Endothelial cell of umbilical vein (primary cell): ENCODE data around the gene ACOT11. TPM values are rescaled to one million over a fixed set of nuclear protein-coding genes. Genes with fewer than 3 reads are reported as not detected.
"Not testable (repeated sequence)": the region's sequence is repeated elsewhere in the genome, so short reads cannot be mapped to it uniquely, and the experiment has no call there.

Experiments used
- BruUV-seq: library from RNA; stranded (reverse); fragments of 400-500 nt; replicated peaks from 2 replicates; lab custom pipeline; 2021; lab: Mats Ljungman, UMichigan
- CTCF ChIA-PET: fragments of 300-600, 350-600 bp; sonication (Branson Sonifier 250); formaldehyde crosslinking; loops from one replicate; lab custom pipeline; 2021; ENCODE audit warnings: antibody characterized with exemption, inconsistent platforms; lab: Charles Lee
- POLR2A ChIA-PET: fragments of 300-600, 350-600 bp; sonication (Branson Sonifier 250); formaldehyde crosslinking; loops from one replicate; lab custom pipeline; 2021; ENCODE audit warnings: antibody characterized with exemption, inconsistent platforms; lab: Charles Lee
- DNase-seq: peaks from one replicate; pipeline ENCODE4 v3.0.0-alpha.2; 2011; ENCODE audit warnings: low read depth, low spot score
- FAIRE-seq: peaks from 2 replicates; lab custom pipeline; 2011; peaks lifted over from hg19 to GRCh38; lab: Jason Lieb, UNC
- H2AFZ ChIP-seq: 2 replicates; pipeline ENCODE4 v1.6.0; 2012; ENCODE audit warnings: low read depth, low read length, control low read depth, inconsistent platforms
- H3K27ac ChIP-seq: 2 replicates; pipeline ENCODE4 v1.5.1; 2011; ENCODE audit warnings: low read depth, mild to moderate bottlenecking, control low read depth, low read length, moderate library complexity; ENCODE audit not compliant: insufficient read depth
- H3K27me3 ChIP-seq, 2 experiments: 2 replicates each; pipeline versions ENCODE4 v1.6.0 to v1.6.1; 2011; ENCODE audit warnings: low read length in 2 of 2, mixed read lengths in 1 of 2; ENCODE audit not compliant: control insufficient read depth in 2 of 2, insufficient read depth in 2 of 2
- H3K36me3 ChIP-seq, 2 experiments: 2 replicates in 1 of 2; 3 replicates in 1 of 2; pipeline ENCODE4 v1.5.1; 2011; ENCODE audit warnings: low read length in 2 of 2, mild to moderate bottlenecking in 1 of 2, moderate library complexity in 1 of 2; ENCODE audit not compliant: control insufficient read depth in 2 of 2, insufficient read depth in 2 of 2; ENCODE audit errors: extremely low read depth in 1 of 2
- H3K4me1 ChIP-seq: 3 replicates; pipeline ENCODE4 v1.5.1; 2011; ENCODE audit warnings: mild to moderate bottlenecking, low read length; ENCODE audit not compliant: control insufficient read depth, insufficient read depth; ENCODE audit errors: extremely low read depth
- H3K4me2 ChIP-seq: 2 replicates; pipeline ENCODE4 v1.6.1; 2011; ENCODE audit warnings: low read length, control low read depth, mixed read lengths; ENCODE audit not compliant: insufficient read depth
- H3K4me3 ChIP-seq, 3 experiments: fragments of 200-600 bp in 1 of 3; sonication (generic), shearing (Covaris generic) in 1 of 3; replicated peaks in 1 of 3; 2 replicates each; pipeline ENCODE4 v1.5.1; 2011 to 2016; ENCODE audit warnings: control low read depth in 3 of 3, low read length in 3 of 3, mild to moderate bottlenecking in 2 of 3, inconsistent platforms in 1 of 3, low read depth in 1 of 3, moderate library complexity in 1 of 3; ENCODE audit not compliant: insufficient read depth in 1 of 3
- H3K79me2 ChIP-seq: 2 replicates; pipeline ENCODE4 v1.6.0; 2012; ENCODE audit warnings: low read length, inconsistent platforms; ENCODE audit not compliant: control insufficient read depth, insufficient read depth
- H3K9ac ChIP-seq: replicated peaks from 2 replicates; pipeline ENCODE3; 2011; ENCODE audit warnings: low read length, control low read depth; ENCODE audit not compliant: insufficient read depth; ENCODE audit errors: extremely low read depth
- H3K9me1 ChIP-seq: replicated peaks from 3 replicates; pipeline ENCODE4 v1.6.0; 2011; ENCODE audit warnings: mild to moderate bottlenecking, low read length; ENCODE audit not compliant: control insufficient read depth, insufficient read depth; ENCODE audit errors: extremely low read depth
- H3K9me3 ChIP-seq: replicated peaks from 2 replicates; pipeline ENCODE4 v1.5.1; 2012; ENCODE audit warnings: low read length, inconsistent platforms; ENCODE audit not compliant: control insufficient read depth, insufficient read depth
- H4K20me1 ChIP-seq: replicated peaks from 2 replicates; pipeline ENCODE3; 2011; ENCODE audit warnings: mild to moderate bottlenecking, low read length; ENCODE audit not compliant: control insufficient read depth, insufficient read depth; ENCODE audit errors: extremely low read depth
- EZH2 ChIP-seq: IDR thresholded peaks from 2 replicates; pipeline ENCODE4 v1.6.1; 2012; ENCODE audit warnings: borderline replicate concordance, low read depth, mild to moderate bottlenecking, moderate library complexity, low read length, inconsistent platforms; ENCODE audit not compliant: severe bottlenecking
- FOS ChIP-seq: IDR thresholded peaks from 2 replicates; pipeline ENCODE4 v1.6.1; 2011; ENCODE audit warnings: mild to moderate bottlenecking, low read length, moderate library complexity, borderline replicate concordance; ENCODE audit not compliant: insufficient read depth
- GATA2 ChIP-seq: IDR thresholded peaks from 2 replicates; pipeline ENCODE4 v1.7.0; 2011; ENCODE audit warnings: low read depth, mild to moderate bottlenecking, moderate library complexity, mixed read lengths, low read length; ENCODE audit not compliant: insufficient read length, insufficient read depth
- JUN ChIP-seq: IDR thresholded peaks from 2 replicates; pipeline ENCODE4 v1.6.1; 2011; ENCODE audit warnings: borderline replicate concordance, low read depth; ENCODE audit not compliant: insufficient read length, insufficient read depth
- MYC ChIP-seq: IDR thresholded peaks from one replicate; pipeline ENCODE4 v1.6.1; 2011; ENCODE audit warnings: mild to moderate bottlenecking, low read depth, low read length
- POLR2A ChIP-seq: IDR thresholded peaks from 2 replicates; pipeline ENCODE4 v1.6.1; 2012; ENCODE audit warnings: low read depth, mild to moderate bottlenecking, control low read depth, low read length
- POLR2AphosphoS5 ChIP-seq: IDR thresholded peaks from 2 replicates; pipeline ENCODE4 v1.6.1; 2012; ENCODE audit warnings: low read depth, mild to moderate bottlenecking, control low read depth, low read length, moderate library complexity; ENCODE audit not compliant: insufficient read depth
- dilution Hi-C: fragments of 300-500 bp; cut with MboI; formaldehyde crosslinking; loops from one replicate; pipeline ENCODE4 v1.15.0; 2019; ENCODE audit warnings: low sequenced_read_pairs; ENCODE audit not compliant: extremely low pct_ligation_motif_present
- intact Hi-C: fragments of 100-400 bp; cut with micrococcal nuclease; formaldehyde crosslinking; loops from one replicate; pipeline ENCODE4 v1.10.0; 2022
- polyA plus RNA-seq, 4 experiments: library from polyadenylated mRNA; depleted of rRNA in 3 of 4; stranded (reverse) in 3 of 4; unstranded in 1 of 4; fragments of >200 nt; gene quantifications; 2 replicates each; pipeline versions ENCODE4 v1.2.1 to v1.2.3, GENCODE V29; 2011 to 2012; ENCODE audit warnings: missing spikeins in 1 of 4
- total RNA-seq: library from RNA; stranded (reverse); gene quantifications from 2 replicates; pipeline ENCODE4 v1.2.3, GENCODE V29; 2021
- TF ChIP-seq, protein P1 (sequence below), 2 donors: IDR thresholded peaks; 1 replicate in 1 of 2; 2 replicates in 1 of 2; pipeline ENCODE4 v1.5.1; 2011; ENCODE audit warnings: low read length in 2 of 2, mild to moderate bottlenecking in 2 of 2, moderate library complexity in 2 of 2, control low read depth in 1 of 2, inconsistent platforms in 1 of 2, low read depth in 1 of 2; ENCODE audit not compliant: insufficient read depth in 1 of 2; ENCODE audit errors: extremely low read depth in 1 of 2
- TF ChIP-seq, protein P2 (sequence below): IDR thresholded peaks from 2 replicates; pipeline ENCODE4 v1.6.1; 2011; ENCODE audit not compliant: insufficient read depth, insufficient read length

ACOT11 gene
- total and polyA plus RNA-seq, 2 donors (not counting 3 experiments of a cell fraction or from before 2014, with no cell fraction given) = 4.5 to 5.4 TPM

DNA sequence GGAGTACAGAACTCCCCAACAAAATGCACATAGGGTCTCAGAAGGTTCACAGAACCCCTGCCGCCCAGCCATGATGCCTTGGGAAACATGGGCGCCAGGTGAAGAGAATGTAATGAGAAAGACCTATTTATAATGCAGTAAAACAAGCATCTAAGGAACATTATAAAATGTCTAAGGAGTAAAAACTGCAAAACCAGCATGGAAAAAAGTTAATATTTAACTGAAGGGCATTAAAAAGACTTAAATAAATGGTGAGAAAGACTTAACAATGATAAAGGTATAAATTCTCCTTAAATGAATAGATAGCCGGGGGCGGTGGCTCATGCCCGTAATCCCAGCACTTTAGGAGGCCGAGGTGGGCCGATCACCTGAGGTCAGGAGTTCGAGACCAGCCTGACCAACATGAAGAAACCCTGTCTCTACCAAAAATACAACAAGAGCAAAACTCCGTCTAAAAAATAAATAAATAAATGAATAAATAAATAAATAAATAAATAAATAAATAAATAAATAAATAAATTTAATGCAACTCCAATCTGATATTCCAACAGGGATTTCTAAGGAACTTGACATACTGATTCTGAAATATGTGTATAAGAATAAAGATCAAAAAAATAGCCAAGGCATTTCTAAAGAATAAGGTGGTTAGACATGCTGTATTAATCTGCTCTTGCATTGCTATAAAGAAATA lies 27.3 kb upstream of the ACOT11 start:
- Histone ChIP-seq H3K9ac (no peak overlapping the region), H2AFZ (no peak overlapping the region), H3K4me2 (no peak overlapping the region), H3K9me3 (no peaks in the 10 kb centered on the region), H4K20me1 (no peaks in the 10 kb centered on the region), H3K4me3 (no peak overlapping the region), H3K4me1 (no peaks in the 10 kb centered on the region), H3K79me2 (no peaks in the 10 kb centered on the region), H3K36me3 (no peaks in the 10 kb centered on the region), H3K27me3 (peaks cover 3 to 4% of the 10 kb centered on the region in 2 experiments), H3K27ac (no peak overlapping the region), H3K9me1 (no peaks in the 10 kb centered on the region)
- ChIA-PET POLR2A (no interaction called here), CTCF (no interaction called here)
- TF ChIP-seq MYC = no peak
- no peak for TF ChIP-seq JUN
- TF ChIP-seq GATA2 = no peak
- no peak for TF ChIP-seq POLR2A
- TF ChIP-seq POLR2AphosphoS5 = no peak
- TF ChIP-seq, protein P1, sequence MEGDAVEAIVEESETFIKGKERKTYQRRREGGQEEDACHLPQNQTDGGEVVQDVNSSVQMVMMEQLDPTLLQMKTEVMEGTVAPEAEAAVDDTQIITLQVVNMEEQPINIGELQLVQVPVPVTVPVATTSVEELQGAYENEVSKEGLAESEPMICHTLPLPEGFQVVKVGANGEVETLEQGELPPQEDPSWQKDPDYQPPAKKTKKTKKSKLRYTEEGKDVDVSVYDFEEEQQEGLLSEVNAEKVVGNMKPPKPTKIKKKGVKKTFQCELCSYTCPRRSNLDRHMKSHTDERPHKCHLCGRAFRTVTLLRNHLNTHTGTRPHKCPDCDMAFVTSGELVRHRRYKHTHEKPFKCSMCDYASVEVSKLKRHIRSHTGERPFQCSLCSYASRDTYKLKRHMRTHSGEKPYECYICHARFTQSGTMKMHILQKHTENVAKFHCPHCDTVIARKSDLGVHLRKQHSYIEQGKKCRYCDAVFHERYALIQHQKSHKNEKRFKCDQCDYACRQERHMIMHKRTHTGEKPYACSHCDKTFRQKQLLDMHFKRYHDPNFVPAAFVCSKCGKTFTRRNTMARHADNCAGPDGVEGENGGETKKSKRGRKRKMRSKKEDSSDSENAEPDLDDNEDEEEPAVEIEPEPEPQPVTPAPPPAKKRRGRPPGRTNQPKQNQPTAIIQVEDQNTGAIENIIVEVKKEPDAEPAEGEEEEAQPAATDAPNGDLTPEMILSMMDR (IDR thresholded peaks at IDR 0.05; ENCODE audit: extremely low read depth in 1 of 2, insufficient read depth in 1 of 2, low read depth in 1 of 2, low read length in 2 of 2) = no peak
- TF ChIP-seq FOS = no peak
- TF ChIP-seq EZH2 = no peak
- TF ChIP-seq, protein P2, sequence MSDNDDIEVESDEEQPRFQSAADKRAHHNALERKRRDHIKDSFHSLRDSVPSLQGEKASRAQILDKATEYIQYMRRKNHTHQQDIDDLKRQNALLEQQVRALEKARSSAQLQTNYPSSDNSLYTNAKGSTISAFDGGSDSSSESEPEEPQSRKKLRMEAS = no peak
- FAIRE-seq (no peak), DNase-seq (no peak)
- BruUV-seq = no TSS peak
- intact Hi-C loops = no loop called here
- dilution Hi-C loops = no loop called here

DNA sequence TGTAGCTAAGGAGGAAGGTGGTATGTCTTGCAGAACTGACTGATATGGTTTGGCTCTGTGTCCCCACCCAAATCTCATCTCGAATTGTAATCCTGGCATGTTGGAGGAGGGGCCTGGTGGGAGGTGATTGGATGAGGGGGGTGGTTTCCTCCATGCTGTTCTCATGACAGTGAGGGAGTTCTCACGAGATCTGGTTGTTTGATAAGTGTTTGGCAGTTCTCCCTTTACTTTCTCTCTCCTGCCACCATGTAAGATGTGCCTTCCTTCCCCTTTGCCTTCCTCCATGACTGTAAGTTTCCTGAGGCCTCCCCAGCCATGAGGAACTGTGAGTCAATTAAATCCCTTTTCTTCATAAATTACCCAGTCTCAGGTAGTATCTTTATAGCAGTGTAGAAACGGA lies 21.5 kb upstream of the ACOT11 start:
- dilution Hi-C loops, intact Hi-C loops, POLR2A ChIA-PET, CTCF ChIA-PET, H3K27me3 ChIP-seq, H3K9ac ChIP-seq, H3K9me1 ChIP-seq, H3K36me3 ChIP-seq, H3K4me1 ChIP-seq, DNase-seq, H4K20me1 ChIP-seq, H3K4me2 ChIP-seq, H3K4me3 ChIP-seq, H2AFZ ChIP-seq, H3K79me2 ChIP-seq, H3K27ac ChIP-seq, H3K9me3 ChIP-seq, BruUV-seq, FAIRE-seq: not testable (repeated sequence)
